HG03457 (cell line): Measurements from ENCODE around the gene STXBP2.
A peak's percentile ranks its signal among the peaks of the same experiment; 100 is the strongest.

ENCODE experiments used
- ATAC-seq: cut with Tn5 transposase; IDR thresholded peaks from one replicate; pipeline ENCODE4 v1.9.1; 2021; ENCODE audit warnings: moderate number of reproducible peaks; ENCODE audit not compliant: unreplicated experiment

STXBP2 gene

DNA sequence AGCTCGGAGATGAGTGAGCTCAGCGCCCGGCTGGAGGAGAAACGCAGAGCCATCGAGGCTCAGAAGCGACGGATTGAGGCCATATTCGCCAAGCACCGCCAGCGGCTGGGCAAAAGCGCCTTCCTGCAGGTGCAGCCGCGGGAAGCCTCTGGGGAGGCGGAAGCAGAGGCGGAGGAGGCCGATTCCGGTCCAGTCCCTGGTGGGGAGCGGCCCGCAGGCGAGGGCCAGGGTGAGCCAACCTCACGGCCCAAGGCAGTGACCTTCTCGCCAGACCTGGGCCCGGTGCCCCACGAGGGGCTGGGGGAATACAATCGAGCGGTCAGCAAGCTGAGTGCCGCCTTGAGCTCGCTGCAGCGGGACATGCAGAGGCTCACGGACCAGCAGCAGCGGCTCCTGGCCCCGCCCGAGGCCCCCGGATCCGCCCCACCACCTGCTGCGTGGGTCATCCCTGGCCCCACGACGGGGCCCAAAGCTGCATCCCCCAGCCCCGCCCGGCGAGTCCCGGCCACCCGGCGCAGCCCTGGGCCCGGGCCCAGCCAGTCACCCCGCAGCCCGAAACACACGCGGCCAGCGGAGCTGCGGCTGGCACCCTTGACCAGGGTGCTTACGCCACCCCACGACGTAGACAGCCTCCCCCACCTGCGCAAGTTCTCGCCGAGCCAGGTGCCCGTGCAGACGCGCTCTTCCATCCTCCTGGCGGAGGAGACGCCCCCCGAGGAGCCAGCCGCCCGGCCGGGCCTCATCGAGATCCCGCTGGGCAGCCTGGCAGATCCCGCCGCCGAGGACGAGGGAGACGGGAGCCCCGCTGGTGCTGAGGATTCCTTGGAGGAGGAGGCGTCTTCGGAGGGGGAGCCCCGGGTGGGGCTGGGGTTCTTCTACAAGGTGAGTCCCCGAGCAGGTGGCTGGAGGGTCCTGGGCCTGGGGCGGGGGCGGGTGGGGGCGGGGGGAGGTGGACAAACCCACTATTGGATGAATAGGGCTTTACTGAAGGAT is 24.3 kb upstream of the STXBP2 start:
- no peak for ATAC-seq

- no peak for ATAC-seq
Observed at GRCh38 chr19:7614859-7615741, 21.8 kb upstream of the STXBP2 start.

- ATAC-seq: no peak
Observed at GRCh38 chr19:7617172-7617571, 19.7 kb upstream of the STXBP2 start.

DNA sequence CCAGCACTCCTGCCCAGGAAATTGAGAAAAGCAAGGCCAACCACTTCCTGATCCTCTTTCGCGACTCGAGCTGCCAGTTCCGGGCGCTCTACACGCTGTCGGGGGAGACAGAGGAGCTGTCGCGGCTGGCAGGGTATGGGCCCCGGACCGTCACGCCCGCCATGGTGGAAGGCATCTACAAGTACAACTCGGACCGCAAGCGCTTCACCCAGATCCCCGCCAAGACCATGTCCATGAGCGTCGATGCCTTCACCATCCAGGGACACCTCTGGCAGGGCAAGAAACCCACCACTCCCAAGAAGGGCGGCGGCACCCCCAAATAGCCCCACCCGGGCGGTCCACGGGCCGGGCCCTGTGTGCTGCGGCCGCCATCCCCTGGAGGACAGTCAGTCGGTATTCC is 19.2 kb upstream of the STXBP2 start:
- ATAC-seq: no peak

GRCh38 chr19:7618348-7618747 is 18.6 kb upstream of the STXBP2 start:
- ATAC-seq: no peak

GRCh38 chr19:7618771-7619510 is 18.0 kb upstream of the STXBP2 start:
- ATAC-seq: no peak

DNA sequence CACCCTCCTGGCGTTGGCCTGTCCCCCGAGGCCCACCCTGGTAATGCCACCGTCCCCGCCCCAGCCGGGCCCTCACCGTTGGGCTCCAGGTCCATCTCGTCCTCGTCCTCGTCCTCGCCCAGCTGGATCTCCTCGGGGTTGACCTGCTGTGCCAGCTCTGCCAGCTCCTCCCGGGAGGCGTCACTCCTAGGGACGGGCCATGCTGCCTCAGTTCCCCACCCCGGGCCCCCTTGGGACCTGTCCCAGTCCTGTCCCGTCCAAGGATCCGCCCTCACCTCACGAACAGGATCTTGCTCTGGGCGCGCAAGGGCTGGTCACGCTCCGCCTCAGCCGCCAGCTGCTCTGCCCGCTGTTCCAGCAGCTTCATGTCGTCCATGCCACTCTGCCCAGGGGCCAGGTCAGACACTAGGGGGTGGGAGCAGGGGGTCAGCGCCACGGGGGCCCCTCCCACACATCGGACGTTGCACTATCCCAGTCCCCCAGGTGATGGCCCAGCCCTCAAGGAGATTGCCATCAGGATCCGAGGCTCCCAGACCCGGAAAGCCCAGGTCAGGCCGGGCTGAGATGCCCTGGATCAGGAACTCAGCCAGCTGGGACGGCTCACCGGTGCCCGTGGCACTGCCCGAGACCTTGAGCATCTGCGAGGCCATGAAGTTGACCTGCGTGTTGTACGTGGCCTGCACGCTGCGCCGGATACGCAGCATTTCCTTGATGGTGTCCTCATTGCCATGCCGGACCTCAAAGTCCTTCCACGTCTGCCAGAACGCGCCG is 17.1 kb upstream of the STXBP2 start:
- no peak for ATAC-seq

DNA sequence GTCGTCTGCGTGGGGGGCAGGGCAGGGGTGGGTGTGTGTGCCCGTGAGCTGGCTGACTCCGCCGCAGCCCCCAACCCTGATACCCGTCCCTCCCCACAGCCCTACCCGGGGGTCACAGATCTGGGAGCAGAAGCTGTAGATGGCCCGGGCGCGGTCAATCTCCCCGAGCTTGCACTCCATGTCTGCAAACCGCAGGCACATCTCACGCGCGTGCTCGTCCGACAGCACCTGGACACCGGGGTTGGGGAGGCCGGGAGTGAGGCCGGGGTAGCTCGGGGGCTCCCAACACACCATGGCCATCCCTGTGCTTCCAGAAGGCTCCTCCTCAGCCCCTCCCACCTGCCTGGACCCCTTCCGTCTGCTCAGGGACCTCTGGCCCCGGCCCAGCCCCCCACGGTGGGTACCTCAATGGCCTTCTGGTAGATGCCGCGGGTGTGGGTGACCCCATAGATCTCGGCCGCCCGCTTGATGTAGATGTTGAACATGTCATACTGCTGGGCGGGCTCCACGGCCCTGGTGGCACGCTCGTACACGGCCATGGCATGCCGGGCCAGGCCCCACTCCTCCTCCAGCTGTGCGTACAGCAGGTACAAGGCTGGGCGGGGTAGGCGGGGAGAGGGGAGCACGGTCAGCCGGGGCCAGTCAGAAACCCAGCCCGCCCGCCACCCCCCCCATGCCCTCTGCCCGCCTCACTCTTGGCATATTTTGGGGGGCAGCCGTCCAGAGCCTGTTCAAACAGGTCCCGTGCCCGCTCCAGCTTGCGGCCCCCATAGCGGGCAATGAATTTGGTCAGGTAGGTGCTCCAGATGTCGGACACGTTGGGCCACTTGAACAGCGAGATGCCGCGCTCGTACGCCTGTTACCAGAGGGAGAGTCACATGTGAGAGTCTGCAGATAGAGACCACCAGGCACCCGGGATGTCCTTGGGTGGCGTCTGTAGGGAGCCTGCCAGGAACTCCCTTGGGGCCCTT is 16.2 kb upstream of the STXBP2 start:
- no peak for ATAC-seq

- no peak for ATAC-seq
Observed at GRCh38 chr19:7622933-7623685, 13.8 kb upstream of the STXBP2 start.

- no peak for ATAC-seq
Observed at GRCh38 chr19:7623725-7624603, 12.9 kb upstream of the STXBP2 start.

- no peak for ATAC-seq
Observed at GRCh38 chr19:7624810-7625209, 12.1 kb upstream of the STXBP2 start.

DNA sequence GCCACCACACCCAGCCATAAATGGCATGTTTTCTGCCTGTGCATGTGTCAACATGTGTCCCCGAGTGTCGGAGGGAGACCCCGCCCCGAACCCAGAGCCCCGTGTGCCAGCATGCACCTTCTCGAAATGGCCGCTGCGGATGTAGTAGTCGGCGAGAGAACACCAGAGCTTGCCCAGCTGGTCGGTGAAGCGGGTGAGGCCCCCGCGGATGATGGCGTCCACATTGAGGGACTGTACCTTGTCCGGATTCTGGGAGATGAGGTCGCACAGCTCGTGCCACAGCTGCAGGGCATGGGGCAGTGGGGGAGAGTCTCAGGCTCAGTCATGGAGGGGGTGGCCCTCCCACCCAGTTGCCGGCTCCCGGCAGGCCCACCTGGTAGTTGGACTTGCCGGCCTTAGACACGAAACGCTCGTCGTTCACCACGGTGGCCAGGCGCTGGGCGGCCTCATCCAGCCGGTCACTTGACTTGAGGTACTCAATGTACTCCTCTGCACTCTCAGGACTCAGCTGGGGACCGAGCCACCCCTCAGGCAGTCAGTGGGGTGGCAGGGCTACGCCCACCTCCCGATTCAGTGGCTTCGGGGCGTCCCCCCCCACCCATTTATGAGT is 11.0 kb upstream of the STXBP2 start:
- no peak for ATAC-seq

- ATAC-seq: no peak
Observed at GRCh38 chr19:7627166-7627565, 9.7 kb upstream of the STXBP2 start.

- no peak for ATAC-seq
Observed at GRCh38 chr19:7628589-7629311, 8.2 kb upstream of the STXBP2 start.

GRCh38 chr19:7629347-7630054 is 7.4 kb upstream of the STXBP2 start, which contains the start of the genes PET100 and XAB2:
TSS of gene PET100 (plus strand) at chr19:7629793. CDS start at chr19:7629834, 41 bp downstream.
TSS of gene XAB2 (minus strand) at chr19:7629545. CDS start at chr19:7629527, 18 bp downstream.
- peak; percentile 66 for ATAC-seq
